22Rv1 (cell line): Measurements from ENCODE around the gene MYH15.

ENCODE experiments used
- ZFX ChIP-seq: fragments of 450-650 bp; IDR thresholded peaks from 2 replicates; pipeline ENCODE4 v1.6.1; 2017; ENCODE audit warnings: antibody characterized with exemption, borderline replicate concordance
- TF ChIP-seq, protein P1 (sequence below): fragments of 450-650 bp; IDR thresholded peaks from 2 replicates; pipeline ENCODE4 v1.5.1; 2017; ENCODE audit warnings: mild to moderate bottlenecking

DNA sequence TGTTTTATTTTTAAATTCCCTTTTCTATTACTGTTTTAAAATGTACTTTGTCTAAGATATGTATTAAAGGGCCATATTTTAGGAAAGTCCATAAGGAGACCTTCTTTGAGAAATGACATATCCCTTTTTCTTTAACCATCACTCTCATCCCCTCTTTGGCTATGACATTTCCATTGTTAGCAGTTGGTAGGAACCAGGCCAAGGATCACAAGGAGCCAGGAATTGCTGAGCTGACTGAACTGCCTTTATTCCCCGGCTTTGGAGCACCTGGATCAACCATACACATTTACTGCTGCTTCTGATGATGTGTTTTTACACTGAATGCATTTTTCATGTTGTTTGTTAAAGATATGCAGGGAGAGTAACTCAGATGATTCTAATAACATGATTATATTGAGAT lies 134.4 kb downstream of the MYH15 start:
- TF ChIP-seq, protein P1, sequence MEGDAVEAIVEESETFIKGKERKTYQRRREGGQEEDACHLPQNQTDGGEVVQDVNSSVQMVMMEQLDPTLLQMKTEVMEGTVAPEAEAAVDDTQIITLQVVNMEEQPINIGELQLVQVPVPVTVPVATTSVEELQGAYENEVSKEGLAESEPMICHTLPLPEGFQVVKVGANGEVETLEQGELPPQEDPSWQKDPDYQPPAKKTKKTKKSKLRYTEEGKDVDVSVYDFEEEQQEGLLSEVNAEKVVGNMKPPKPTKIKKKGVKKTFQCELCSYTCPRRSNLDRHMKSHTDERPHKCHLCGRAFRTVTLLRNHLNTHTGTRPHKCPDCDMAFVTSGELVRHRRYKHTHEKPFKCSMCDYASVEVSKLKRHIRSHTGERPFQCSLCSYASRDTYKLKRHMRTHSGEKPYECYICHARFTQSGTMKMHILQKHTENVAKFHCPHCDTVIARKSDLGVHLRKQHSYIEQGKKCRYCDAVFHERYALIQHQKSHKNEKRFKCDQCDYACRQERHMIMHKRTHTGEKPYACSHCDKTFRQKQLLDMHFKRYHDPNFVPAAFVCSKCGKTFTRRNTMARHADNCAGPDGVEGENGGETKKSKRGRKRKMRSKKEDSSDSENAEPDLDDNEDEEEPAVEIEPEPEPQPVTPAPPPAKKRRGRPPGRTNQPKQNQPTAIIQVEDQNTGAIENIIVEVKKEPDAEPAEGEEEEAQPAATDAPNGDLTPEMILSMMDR, result no peak
- no peak for TF ChIP-seq ZFX
